ENCODE data around the gene DPF3.

Gene DPF3

DNA sequence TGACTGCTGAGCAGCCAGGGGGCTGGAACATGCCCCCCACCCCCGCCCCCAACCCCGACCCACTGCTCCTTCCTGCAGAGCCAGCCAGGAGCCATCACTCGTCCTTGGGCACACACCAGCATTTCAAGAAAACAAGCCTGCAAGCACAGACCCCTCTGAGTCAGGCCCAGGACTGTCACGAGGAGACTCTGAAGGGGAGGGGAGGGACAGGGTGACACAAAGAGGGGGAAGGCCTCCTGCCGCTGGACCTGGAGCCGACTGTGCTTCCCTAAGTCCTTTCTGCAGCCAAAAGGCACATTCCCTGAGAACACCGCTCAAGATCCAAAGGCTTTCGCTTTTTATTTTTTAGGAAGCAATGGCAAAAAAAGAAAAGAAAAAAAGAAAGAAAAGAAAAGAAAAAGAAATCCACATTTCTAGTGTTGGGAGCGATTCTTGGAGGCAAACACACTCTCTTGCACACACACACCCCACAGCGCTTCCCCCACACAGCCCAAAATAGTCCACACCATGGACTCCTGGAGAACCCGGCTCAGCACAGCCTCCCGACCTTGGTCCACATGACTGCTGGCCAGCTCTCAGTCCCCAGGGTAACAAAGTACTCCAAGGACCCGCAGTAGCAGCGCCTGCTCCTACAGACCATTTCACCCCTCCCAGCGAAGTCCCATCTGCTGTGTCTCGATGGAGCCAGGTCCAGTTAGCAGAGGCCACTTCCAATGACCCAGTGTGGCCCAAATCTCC, 101.7 kb downstream of the DPF3 start:
- no peak for DNase-seq

DNA sequence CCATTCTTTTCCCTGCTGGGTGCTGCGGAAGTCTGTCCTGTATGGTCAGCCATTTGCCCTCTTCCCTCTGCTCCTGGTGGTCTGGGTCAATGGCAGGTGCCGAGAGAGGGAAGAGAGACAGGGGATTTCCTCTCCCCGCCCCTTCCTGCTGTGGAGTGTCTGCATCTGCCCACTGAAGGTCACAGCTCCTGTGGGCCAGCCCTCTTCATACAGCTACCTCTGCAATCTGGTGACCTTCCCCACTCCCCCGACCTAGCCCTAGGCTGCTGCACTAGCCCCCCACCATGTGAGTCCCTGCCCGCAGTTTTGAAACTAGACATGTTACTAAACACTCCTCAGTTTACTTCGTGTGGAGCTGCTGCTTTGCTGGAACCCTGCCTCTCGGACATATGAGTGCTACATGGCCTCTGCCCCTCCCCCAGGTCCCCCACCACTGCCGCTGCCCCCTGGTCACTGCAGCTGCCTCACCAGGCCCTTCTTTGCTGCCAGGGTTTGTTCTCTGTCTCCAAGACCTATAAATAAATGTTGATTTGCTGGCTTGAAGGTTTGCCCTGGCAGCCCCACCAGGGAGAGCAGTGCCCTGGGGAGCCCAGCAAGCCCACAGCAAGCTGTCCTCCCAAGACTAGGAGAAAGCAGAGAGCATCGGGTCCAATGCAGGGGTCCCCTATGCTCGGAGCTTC, 102.9 kb downstream of the DPF3 start:
- no peak for DNase-seq

DNA sequence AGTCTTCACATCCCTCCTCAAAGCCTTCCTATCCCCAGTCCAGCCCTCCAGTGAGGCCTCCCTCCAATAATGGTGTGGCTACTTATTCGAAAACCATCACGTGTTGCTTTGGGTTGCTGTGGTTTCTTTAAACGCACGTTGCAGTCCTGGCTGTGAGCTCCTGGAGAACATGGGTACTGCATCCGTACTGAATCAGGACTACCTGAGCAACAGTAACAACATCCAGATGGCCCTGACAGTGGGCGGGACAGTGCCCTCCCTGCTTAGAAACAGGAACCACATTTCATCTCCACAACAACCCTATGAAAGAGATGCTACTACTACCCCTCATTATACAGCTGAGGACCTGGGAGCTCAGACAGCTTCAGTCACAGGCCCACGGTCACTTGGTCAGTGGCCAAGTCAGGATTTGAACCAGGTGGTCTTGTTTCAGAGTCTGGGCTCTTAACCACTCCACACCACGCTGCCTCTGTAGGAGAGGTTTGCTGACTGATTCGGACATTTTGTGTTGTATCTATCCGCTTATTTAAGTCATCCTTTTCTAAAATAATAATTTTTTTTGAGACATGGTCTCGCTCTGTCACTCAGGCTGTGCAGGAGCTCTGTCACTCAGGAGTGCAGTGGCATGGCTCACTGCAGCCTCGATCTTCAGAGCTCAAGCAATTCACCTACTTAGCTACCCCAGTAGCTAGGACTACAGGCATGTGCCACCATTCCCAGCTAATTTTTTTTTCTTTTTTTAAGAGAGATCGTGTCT, 104.8 kb downstream of the DPF3 start:
- DNase-seq, result no peak

DNA sequence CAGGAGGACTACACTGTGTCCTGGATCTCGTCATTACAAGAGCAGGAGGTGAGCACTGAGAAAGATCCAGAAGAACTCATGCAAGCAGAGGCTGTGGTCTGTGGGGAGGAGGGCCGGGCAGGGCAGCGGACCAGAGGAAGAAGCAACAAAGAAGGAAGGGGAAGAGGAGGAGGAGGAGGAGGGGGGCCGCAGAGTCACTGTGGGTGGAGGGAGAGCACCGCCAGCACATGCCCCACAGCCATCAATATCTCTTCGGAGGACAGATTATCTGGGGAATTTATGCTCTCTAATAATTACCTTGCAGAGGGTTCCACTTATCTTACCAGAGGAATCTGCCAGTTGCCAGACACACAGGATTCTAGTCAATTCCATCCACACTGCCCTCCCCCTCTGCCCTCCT, 105.6 kb downstream of the DPF3 start:
- no peak for DNase-seq

DNA sequence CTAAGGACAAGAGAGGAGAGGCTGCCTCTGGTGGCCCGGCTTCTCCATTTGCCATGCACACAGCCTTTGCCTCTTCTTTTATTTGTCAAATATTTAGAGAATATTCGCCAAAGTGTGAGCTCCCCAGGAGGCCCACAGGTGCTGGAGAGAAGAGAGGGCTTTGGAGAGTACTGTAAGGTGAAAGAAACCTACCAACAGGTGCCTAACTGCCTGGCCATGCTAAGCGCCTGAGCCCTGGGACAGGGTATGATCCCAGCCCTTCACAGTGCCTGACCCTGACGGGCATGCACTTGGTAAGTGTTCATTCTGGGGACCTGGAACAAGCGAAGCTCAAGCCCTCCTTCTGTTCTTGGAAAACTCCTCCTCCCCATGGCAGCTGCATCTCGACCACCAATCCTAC, 106.1 kb downstream of the DPF3 start:
- no peak for DNase-seq

DNA sequence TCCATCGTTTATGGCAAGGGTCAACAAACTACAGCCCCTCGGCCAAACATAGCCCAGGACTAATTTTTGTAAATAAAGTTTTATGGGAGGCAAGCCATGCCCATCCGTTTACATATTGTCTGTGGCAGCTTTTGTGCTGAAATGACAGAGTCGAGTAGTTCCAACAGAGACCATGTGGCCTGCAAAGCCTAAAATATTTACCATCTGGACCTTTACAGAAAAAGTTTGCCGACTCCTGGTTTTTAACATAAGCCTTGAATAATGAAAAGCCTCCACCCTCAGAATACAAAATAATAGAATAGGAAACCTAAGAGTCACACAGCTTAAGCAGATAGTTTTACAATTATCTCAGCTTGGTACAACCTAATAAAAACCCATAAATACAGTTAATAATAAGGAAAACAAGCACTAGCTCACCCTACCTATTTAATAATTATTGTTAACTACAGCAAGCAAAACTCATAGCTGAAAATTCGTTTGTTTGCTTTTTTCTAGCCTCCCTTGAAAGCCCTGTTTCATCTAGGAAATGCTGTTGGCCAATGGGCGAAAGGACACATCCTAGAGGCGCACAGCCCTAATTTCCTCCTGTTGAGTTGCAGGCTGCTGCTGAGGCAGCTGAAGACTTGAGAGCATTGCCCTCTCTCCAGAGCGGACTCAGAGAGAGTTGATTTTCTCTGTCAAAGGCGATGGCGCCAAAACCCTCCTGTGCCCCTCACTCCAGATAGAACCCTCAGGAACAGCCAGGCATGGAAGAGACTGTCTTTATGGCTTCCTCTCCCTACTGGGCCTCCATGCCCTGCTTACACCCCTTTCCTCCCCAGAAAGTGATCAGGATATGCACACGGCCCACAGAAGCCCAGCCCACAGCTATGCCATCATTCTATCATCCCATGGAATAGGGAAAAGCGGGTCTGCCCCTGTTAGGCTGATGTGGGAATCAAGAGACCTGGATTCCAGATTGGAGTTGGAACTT, 107.2 kb downstream of the DPF3 start:
- DNase-seq, result no peak

- no peak for DNase-seq
Measured at GRCh38 chr14:72783741-72784140, 110.2 kb downstream of the DPF3 start.

GRCh38 chr14:72782817-72783216, 111.1 kb downstream of the DPF3 start:
- no peak for DNase-seq

- DNase-seq, result no peak
Measured at GRCh38 chr14:72781561-72782508, 112.1 kb downstream of the DPF3 start.

- DNase-seq, result no peak
Measured at GRCh38 chr14:72780751-72781150, 113.2 kb downstream of the DPF3 start.

GRCh38 chr14:72779679-72780078, 114.2 kb downstream of the DPF3 start:
- DNase-seq, result no peak

DNA sequence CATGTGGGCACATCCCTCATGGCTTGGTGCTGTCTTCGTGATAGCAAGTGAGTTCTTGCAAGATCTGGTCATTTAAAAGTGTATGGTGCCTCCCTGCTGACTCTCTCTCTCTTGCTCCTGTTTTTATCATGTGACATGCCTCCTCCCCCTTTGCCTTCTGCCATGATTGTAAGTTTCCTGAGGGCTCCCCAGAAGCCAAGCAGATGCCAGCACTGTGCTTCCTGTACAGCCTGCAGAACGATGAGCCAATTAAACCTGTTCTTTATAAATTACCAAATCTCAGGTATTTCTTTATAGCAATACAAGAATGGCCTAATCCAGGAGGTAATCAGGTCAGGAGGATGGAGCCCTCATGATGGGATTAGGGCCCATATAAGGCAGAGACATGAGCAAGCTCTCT, 116.3 kb downstream of the DPF3 start:
- DNase-seq, result no peak

DNA sequence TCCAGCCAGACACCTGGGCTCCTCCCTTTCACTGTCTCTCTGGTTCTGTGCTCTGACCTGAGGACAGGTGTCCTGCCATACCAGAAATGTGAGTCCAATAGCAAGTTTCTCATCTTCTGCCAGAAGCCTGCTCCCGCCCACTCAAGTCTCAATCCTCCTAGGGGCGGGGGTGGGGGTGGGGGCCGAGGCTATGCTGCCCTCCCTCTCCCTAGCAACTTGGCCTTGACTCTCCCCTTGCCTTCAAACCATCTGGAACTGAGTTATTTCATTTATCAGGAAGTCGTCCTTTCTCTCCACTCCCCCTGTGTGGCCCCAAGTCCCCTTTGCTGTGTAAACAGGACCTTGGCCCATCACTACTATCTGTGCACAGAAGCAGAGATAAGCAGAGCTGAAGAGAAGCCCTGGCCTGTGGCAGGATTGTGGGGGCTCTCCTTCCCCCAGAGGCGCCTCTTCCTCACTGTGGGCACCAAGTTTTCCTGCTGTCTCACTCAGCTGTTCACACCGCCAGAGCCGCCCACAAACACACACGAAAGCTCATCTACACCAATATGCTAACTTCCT, 117.1 kb downstream of the DPF3 start:
- DNase-seq, result no peak

DNA sequence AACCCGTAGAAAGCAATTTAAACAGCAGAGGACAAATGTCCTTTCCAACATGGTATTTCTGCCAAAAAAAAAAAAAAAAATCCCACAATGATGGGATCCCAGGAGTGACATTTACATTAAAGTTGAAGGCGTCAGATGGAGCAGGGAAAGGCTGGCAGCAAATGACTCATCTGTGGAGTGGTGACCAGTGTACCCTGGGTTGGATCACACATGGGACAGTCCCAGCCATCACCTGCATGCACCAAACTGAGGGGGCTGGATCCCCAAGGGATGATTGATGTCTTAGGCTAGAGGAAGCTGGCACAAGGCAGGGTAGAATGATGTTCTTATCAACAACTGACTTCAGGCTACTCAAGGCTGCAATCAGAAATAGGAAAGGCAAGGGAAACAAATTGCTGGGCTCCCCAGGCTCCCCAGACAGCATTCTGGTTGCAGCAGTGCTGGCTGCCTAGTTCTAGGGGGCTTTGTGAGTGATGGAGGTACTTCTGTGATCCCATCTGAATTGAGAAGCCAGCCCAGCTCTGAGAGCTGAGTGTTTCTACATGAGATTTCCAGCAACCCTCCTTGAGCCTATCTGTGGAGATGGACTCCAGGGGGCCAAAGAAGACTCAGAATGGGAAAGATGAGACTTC, 117.9 kb downstream of the DPF3 start:
- no peak for DNase-seq

DNA sequence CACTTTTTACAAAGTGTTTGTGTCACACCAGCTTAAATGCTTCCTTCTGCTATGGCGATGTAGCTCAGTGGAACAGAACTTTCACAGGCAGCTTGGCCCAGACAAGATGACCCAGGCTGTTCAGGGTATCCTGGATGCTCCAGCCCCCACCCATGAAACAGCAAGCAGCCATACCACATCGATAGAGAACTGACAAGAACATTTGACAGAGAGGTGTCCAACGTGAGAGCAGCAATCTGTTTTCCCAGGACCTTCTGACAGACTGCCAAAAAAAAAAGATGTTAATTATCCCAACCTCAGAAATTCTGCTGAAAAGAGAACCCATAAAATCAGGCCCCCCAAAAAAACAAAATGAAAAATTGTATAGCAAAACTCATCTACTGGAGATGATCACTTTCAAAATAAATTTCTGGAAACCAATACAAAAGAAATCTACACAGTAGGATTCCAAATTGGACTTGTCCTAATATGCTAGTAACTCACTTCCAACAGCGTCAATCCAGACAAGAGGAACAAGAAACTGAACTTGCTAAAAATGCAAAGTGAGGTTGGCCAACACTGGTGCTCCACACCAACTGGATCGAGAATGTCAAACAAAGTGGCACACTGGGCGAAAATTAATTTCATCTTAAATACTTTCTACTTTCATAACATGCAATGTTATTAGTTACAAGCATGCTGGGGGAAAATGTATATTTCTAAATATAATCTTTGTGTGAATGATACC, 118.8 kb downstream of the DPF3 start:
- DNase-seq, result no peak

DNA sequence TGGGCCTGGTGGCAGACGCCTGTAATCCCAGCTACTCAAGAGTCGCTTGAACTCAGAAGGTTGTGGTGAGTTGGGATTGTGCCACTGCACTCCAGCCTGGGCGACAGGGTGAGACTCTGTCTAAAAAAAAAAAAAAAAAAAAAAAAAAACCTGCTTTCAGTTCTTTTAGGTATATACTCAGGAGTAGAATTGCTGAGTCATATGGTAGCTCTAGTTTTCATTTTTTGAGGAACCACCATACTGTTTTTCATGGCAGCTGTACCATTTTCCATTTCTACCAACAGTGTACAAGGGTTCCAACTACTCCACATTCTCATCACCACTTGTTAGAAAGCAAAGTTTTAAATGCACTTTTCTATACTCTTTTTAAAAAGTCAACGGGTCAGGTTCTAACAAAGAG, 119.8 kb downstream of the DPF3 start:
- DNase-seq, result no peak

DNA sequence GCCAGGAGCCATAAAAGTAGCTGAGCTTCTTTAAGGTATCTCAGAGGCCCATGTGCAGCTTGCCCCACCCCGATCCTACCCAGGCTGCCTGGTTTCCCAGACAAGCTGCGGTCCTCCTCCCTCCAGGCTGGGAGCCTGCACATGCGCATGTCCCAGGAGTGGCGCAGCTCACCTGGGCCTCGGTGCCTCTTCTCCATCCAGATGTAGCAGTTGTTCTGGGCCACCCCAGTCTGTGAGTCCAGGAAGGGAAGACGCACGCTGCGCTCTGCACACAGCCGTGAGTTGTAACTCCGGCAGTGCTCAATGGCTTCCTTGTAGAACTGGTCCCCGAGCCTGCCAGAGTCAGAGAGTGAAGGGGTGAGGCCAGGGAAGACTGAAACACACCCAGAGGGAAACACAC, 122.3 kb downstream of the DPF3 start:
- DNase-seq, result no peak

- DNase-seq, result no peak
Measured at GRCh38 chr14:72766296-72766695, 127.6 kb downstream of the DPF3 start.

GRCh38 chr14:72763892-72764291, 130.0 kb downstream of the DPF3 start:
- no peak for DNase-seq

DNA sequence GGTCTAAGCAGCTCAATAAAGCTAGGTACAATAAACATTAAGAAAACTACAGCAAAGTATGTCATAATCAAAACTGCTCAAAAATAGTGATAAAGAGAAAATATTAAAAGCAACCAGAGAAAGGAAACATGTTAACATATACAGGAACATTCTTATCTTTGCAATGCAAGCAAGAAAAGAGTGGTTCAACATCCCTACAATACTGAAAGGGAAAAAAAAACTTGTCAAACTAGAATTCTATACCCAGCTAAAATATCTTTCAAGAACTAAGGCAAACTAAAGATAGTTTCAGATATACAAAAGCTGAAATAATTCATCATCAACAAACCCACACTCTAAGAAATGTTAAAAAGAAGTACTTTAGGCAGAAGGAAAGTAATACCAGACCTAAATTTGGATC, 134.2 kb downstream of the DPF3 start:
- DNase-seq, result no peak

Data from CD4-positive, alpha-beta T cell treated with Interferon gamma for 1 hour (primary cell).